Tibial artery (tissue), 4 donors: ENCODE data around the gene GRIK1.

Experiments used
- DNase-seq, 2 donors: peaks; one replicate each; pipeline ENCODE4 v3.0.0-alpha.2; 2019
- H3K27ac ChIP-seq, 2 donors: fragments of 200-600 bp; sonication (generic) in 1 of 2; 1 replicate in 1 of 2; 2 replicates in 1 of 2; pipeline ENCODE4 v1.5.1; 2018 to 2019; ENCODE audit warnings: mild to moderate bottlenecking in 1 of 2
- H3K27me3 ChIP-seq, 2 donors: fragments of 200-600 bp; sonication (generic) in 1 of 2; one replicate each; pipeline versions ENCODE4 v1.5.1 to v1.6.0; 2016 to 2019
- H3K36me3 ChIP-seq, 3 donors: fragments of 200-600 bp; sonication (generic) in 2 of 3; one replicate each; pipeline ENCODE4 v1.5.1; 2016 to 2019; ENCODE audit warnings: mild to moderate bottlenecking in 2 of 3
- H3K4me1 ChIP-seq, 4 donors: fragments of 200-600 bp; sonication (generic) in 2 of 4; 1 replicate in 3 of 4; 2 replicates in 1 of 4; pipeline ENCODE4 v1.5.1; 2016 to 2019
- H3K4me3 ChIP-seq, 2 donors: fragments of 200-600 bp; sonication (generic) in 1 of 2; 1 replicate in 1 of 2; 2 replicates in 1 of 2; pipeline ENCODE4 v1.5.1; 2018 to 2019; ENCODE audit warnings: mild to moderate bottlenecking in 2 of 2
- H3K9me3 ChIP-seq, 3 donors: fragments of 200-600 bp; sonication (generic) in 1 of 3; one replicate each; pipeline ENCODE4 v1.5.1; 2016 to 2019
- intact Hi-C: fragments of 100-400 bp; cut with DNase I; formaldehyde crosslinking; loops from one replicate; pipeline ENCODE4 v1.15.0; 2023; ENCODE audit warnings: low total_unique reads
- TF ChIP-seq, protein P1 (sequence below), 2 experiments: fragments of 200-600 bp in 1 of 2; fragments of 450-650 bp in 1 of 2; IDR thresholded peaks; one replicate each; pipeline ENCODE4 v1.5.1; 2017 to 2019; ENCODE audit warnings: antibody characterized with exemption in 2 of 2, mild to moderate bottlenecking in 1 of 2, moderate library complexity in 1 of 2

Gene GRIK1

DNA sequence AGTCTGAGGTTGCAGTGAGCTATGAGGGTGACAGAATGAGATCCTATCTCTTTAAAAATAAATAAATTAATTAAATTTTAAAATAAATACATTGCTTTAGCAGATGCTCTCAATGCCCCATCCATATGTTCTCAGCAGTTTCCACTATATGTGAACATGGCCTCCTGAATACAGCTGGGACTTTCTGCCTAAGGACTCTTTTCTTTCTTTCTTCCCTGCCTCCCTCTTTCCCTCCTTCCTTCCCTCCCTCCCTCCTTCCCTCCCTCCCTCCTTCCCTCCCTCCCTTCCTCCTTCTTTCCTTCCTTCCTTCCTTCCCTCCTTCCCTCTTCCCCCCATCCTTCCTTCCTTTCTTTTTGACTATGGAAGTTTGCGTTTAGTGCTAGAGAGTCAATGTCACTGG is 10.2 kb upstream of the GRIK1 start:
- no peak overlapping the region for H3K4me3 ChIP-seq
- H3K27me3 ChIP-seq = no peaks in the 10 kb centered on the region
- H3K36me3 ChIP-seq = no peaks in the 10 kb centered on the region
- no peak overlapping the region for H3K27ac ChIP-seq
- intact Hi-C loops = no loop called here
- DNase-seq = no peak
- TF ChIP-seq, protein P1, sequence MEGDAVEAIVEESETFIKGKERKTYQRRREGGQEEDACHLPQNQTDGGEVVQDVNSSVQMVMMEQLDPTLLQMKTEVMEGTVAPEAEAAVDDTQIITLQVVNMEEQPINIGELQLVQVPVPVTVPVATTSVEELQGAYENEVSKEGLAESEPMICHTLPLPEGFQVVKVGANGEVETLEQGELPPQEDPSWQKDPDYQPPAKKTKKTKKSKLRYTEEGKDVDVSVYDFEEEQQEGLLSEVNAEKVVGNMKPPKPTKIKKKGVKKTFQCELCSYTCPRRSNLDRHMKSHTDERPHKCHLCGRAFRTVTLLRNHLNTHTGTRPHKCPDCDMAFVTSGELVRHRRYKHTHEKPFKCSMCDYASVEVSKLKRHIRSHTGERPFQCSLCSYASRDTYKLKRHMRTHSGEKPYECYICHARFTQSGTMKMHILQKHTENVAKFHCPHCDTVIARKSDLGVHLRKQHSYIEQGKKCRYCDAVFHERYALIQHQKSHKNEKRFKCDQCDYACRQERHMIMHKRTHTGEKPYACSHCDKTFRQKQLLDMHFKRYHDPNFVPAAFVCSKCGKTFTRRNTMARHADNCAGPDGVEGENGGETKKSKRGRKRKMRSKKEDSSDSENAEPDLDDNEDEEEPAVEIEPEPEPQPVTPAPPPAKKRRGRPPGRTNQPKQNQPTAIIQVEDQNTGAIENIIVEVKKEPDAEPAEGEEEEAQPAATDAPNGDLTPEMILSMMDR (IDR thresholded peaks at IDR 0.05) = no peak
- H3K9me3 ChIP-seq = no peaks in the 10 kb centered on the region
- no peaks in the 10 kb centered on the region for H3K4me1 ChIP-seq

DNA sequence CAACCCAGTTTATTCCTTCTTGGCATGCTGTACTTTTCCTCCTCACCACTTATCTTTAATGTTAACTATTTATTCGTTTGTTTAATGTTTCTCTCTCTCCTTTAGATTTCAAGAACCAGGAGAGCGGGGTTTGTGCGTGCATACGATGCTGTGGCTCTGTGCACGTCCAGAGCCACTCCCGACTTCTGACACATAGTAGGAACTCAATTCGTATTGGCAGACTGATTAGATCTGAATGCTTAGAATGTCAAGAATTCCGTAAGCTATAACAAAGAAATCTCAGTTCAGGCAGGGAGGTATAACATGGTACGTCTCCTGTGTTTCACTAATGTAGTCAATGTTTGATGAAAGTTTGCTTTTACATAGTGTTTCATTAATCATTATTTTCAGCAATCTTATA is 7.3 kb upstream of the GRIK1 start:
- Histone ChIP-seq H3K27me3 (no peaks in the 10 kb centered on the region), H3K4me1 (no peaks in the 10 kb centered on the region), H3K9me3 (no peaks in the 10 kb centered on the region), H3K27ac (no peak overlapping the region), H3K4me3 (no peak overlapping the region), H3K36me3 (no peaks in the 10 kb centered on the region)
- intact Hi-C loops = no loop called here
- TF ChIP-seq, protein P1 (IDR thresholded peaks at IDR 0.05) = no peak
- no peak for DNase-seq

- no peak overlapping the region for H3K27ac ChIP-seq
- H3K27me3 ChIP-seq = peaks cover 0 to 18% of the 10 kb centered on the region in 2 donors
- intact Hi-C loops = no loop called here
- no peak overlapping the region for H3K4me3 ChIP-seq
- no peak for DNase-seq
- TF ChIP-seq, protein P1 (IDR thresholded peaks at IDR 0.05) = no peak
- peaks cover 0 to 14% (median 10%) of the 10 kb centered on the region in 4 donors for H3K4me1 ChIP-seq
- no peaks in the 10 kb centered on the region for H3K36me3 ChIP-seq
- H3K9me3 ChIP-seq = no peaks in the 10 kb centered on the region
These were observed 4.1 kb upstream of the GRIK1 start for GRCh38 chr21:29943885-29944284.

DNA sequence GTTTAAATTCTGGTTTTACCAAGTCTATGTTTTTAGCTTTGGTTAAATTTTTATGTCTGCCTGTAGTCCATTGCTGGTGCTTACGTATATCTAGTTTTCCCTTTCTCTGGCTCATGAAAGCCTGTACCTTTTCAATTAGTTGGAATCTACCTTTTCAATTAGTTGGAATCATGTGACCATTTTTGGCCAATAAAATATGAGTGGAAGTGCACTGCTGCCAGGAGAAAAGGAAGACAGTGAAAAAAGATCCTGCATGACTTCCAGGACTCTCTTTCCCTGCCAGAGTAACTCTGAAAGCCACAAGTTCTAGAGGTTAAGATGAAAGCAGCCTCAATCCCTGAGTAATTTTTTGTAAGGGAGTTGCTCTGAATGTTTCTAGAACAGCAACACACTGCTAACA is 2.2 kb upstream of the GRIK1 start:
- TF ChIP-seq, protein P1 (IDR thresholded peaks at IDR 0.05) = no peak
- no peaks in the 10 kb centered on the region for H3K36me3 ChIP-seq
- H3K9me3 ChIP-seq = no peaks in the 10 kb centered on the region
- DNase-seq = no peak
- no peak overlapping the region for H3K4me3 ChIP-seq
- intact Hi-C loops = no loop called here
- peaks cover 0 to 26% of the 10 kb centered on the region in 2 donors for H3K27me3 ChIP-seq
- H3K27ac ChIP-seq = no peak overlapping the region
- peaks cover 0 to 17% (median 12%) of the 10 kb centered on the region in 4 donors for H3K4me1 ChIP-seq

- Histone ChIP-seq H3K4me3 (no peak overlapping the region), H3K27ac (no peak overlapping the region), H3K4me1 (peaks cover 0 to 17% (median 12%) of the 10 kb centered on the region in 4 donors), H3K9me3 (no peaks in the 10 kb centered on the region), H3K36me3 (no peaks in the 10 kb centered on the region), H3K27me3 (peaks cover 0 to 26% of the 10 kb centered on the region in 2 donors)
- TF ChIP-seq, protein P1 (IDR thresholded peaks at IDR 0.05) = no peak
- DNase-seq = no peak
- intact Hi-C loops = no loop called here
These were observed 1.2 kb upstream of the GRIK1 start for GRCh38 chr21:29940991-29941390.

DNA sequence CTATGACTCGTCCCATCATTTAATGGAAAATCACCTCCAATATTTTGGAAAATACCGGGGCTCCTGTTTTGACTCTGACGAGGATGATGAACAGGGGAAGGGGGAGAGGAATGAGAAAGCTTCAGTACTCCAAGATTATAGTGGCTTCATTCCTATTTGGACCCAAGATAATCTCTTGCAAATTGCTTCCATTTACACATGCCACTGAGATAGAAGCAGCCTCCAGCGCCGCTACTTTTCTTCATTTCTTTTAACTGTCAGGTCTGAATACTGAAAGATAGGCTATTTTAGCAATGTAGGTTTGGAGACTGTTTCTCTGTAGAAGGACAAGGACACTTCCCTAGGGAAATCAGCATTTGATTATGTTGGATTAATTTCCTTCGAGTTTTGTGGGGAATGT is 565 bp upstream of the GRIK1 start:
- Histone ChIP-seq H3K4me1 (peaks cover 0 to 17% (median 12%) of the 10 kb centered on the region in 4 donors), H3K27me3 (peaks cover 0 to 26% of the 10 kb centered on the region in 2 donors), H3K4me3 (no peak overlapping the region), H3K36me3 (no peaks in the 10 kb centered on the region), H3K27ac (no peak overlapping the region), H3K9me3 (no peaks in the 10 kb centered on the region)
- intact Hi-C loops = no loop called here
- TF ChIP-seq, protein P1 (IDR thresholded peaks at IDR 0.05) = no peak
- no peak for DNase-seq
